ENCODE measurements around the gene DZIP1L.

DNA sequence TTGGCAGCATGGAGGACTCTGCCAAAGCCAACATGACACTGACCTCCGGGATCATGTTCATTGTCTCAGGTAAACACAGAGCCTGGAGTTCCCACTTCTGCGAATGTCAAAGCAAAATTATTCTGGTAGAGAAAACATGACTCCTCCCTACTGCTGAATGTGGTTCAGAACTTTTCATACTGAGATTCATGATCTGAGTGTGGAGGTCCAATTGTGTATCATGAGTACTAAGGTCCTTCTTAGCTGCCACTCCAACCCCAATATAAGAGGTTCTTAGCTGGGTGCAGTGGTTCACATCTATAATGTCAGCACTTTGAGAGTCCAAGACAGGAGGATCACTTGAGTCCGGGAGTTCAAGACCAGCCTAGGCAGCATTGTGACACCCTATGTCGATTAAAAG is 91.7 kb downstream of the DZIP1L start:
- TF ChIP-seq, protein P1, sequence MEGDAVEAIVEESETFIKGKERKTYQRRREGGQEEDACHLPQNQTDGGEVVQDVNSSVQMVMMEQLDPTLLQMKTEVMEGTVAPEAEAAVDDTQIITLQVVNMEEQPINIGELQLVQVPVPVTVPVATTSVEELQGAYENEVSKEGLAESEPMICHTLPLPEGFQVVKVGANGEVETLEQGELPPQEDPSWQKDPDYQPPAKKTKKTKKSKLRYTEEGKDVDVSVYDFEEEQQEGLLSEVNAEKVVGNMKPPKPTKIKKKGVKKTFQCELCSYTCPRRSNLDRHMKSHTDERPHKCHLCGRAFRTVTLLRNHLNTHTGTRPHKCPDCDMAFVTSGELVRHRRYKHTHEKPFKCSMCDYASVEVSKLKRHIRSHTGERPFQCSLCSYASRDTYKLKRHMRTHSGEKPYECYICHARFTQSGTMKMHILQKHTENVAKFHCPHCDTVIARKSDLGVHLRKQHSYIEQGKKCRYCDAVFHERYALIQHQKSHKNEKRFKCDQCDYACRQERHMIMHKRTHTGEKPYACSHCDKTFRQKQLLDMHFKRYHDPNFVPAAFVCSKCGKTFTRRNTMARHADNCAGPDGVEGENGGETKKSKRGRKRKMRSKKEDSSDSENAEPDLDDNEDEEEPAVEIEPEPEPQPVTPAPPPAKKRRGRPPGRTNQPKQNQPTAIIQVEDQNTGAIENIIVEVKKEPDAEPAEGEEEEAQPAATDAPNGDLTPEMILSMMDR (IDR thresholded peaks at IDR 0.05; ENCODE audit: low read depth, low read length), result no peak
- no peak for TF ChIP-seq POLR2A (IDR thresholded peaks at IDR 0.05; ENCODE audit: extremely low read depth, insufficient read length)
- TF ChIP-seq, protein P2, sequence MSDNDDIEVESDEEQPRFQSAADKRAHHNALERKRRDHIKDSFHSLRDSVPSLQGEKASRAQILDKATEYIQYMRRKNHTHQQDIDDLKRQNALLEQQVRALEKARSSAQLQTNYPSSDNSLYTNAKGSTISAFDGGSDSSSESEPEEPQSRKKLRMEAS (IDR thresholded peaks at IDR 0.05; ENCODE audit: low read depth, low read length), result no peak
